HG03159 (cell line): ENCODE results near the gene U2AF1L4.
A peak's percentile ranks its signal among the peaks of the same experiment; 100 is the strongest.
"Not testable (repeated sequence)": the region's sequence is repeated elsewhere in the genome, so short reads cannot be mapped to it uniquely, and the experiment has no call there.

Experiments used
- ATAC-seq: cut with Tn5 transposase; IDR thresholded peaks from one replicate; pipeline ENCODE4 v1.9.1; 2021; ENCODE audit warnings: mild to moderate bottlenecking, moderate library complexity; ENCODE audit not compliant: unreplicated experiment

The U2AF1L4 gene

DNA sequence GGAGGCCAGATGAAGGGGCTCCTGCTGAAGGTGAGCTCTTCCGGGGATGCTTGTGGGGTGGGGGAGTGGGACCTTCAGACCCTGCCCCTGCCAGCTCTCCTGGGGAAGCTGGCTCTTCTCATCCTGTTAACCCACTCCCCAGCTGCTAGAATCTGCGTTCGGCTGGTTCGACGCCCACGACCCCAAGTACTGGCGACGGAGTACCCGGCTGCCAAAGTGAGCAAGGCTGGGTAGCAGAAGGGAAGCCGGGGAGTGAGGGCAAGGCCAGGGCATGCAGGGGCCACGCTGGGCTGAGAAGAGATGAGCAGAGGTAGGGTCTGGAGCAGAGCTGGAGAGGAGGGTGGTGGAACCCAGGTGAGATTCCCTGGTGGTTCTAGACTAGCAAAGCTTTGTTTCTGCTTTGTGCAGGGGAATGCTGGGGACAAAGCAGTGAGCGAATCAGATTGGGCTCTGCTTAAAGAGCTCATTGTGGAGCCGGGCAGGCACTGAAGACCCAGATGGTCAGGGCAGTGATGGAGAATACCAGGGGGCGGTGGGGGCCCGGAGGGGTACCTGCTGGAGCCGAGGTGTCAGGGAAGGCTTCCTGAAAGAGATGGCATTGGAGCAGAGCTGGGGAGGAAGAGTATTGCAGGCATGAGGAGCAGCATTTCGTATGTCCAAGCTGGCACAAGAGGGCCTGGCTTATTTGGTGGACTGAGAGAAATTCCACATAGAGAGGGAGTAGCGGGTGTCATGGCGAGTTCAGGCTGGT, 17.1 kb downstream of the U2AF1L4 start:
- ATAC-seq: no peak

DNA sequence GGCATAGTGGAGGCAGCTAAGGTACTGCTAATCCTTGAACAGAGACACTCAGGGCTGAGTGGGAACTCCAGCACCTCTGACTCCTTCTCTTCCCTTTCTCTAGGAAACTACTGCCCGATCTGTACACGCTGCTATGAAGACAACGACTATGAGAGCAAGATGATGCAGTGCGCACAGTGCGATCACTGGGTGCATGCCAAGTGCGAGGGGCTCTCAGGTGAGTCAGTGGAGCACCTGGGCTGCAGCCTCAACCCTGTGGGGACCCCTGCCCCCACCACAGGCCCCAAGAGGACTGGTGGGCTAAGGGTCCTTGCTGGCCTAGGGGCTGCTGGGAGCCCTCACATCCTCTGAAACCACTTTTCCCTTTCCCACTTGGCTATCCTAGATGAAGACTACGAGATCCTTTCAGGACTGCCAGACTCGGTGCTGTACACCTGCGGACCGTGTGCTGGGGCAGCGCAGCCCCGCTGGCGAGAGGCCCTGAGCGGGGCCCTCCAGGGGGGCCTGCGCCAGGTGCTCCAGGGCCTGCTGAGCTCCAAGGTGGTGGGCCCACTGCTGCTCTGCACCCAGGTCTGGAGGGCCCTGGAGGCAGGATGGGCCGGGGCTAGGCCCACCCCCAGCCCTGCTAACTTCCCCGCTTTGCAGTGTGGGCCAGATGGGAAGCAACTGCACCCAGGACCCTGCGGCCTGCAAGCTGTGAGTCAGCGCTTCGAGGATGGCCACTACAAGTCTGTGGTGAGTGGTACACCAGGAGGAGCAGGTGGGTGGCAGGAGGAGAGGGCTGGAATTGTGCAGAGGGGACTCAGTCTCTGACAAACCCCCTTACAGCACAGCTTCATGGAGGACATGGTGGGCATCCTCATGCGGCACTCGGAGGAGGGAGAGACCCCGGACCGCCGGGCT, 17.9 kb downstream of the U2AF1L4 start:
- no peak for ATAC-seq

DNA sequence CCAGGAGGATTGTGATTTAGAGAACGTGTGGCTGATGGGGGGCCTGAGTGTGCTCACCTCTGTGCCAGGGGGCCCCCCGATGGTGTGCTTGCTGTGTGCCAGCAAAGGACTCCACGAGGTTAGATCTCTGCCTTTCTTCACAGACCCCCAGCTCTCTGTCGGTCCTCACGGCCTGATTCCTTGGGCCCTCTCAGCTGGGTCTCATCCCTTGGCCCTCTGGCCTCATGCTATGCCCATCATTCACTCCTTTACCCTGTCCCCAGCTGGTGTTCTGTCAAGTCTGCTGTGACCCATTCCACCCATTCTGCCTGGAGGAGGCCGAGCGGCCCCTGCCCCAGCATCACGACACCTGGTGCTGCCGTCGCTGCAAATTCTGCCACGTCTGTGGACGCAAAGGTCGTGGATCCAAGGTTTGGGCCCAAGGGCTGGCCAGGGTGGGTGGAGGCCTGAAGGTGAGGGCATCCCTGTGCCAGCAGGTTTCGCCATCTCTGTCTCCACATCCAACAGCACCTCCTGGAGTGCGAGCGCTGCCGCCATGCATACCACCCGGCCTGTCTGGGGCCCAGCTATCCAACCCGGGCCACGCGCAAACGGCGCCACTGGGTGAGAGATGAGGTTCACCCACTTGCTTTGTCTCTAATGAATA, 19.9 kb downstream of the U2AF1L4 start:
- no peak for ATAC-seq

DNA sequence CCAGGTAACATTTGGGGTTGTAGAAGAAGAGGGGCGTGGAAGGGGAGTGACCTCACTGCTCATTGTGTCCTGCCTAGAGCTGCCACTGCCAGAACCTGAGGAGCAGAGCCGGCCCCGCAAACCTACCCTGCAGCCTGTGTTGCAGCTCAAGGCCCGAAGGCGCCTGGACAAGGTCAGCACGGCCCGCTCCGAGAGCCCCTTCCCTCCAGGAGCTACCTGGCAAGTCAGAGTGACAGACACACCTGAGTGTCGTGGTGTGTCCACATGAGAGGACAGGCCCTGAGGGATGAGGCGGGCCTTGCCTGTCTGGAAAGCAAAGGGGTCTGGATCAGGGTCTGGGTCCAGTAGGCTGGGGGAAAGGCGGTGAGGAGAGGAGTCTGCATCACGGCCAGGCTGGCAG, 20.7 kb downstream of the U2AF1L4 start:
- no peak for ATAC-seq

DNA sequence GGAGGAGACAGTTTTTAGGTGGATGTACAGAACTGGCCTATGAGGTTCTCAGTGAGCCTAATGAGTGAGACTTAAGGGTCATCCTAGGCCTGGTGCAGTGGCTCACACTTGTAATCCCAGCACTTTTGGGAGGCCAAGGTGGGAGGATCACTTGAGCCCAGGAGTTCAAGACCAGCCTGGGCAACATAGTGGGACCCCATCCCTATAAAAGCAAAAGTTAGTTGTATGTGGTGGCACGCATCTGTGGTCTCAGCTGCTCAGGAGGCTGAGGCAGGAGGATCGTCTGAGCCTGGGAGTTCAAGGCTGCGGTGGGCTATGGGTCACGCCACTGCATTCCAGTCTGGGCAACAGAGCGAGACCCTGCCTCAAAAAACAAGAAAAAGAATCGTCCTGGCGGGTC, 21.1 kb downstream of the U2AF1L4 start:
- not testable (repeated sequence) for ATAC-seq

DNA sequence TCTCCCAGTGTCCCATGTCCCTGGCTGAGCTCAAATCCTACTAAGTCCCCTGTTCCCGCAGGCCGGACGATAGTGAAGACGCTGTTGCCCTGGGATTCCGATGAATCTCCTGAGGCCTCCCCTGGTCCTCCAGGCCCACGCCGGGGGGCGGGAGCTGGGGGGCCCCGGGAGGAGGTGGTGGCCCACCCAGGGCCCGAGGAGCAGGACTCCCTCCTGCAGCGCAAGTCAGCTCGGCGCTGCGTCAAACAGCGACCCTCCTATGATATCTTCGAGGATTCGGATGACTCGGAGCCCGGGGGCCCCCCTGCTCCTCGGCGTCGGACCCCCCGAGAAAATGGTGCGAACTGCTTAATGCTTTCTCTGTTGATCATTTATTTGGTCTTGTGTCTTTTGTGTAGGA, 21.5 kb downstream of the U2AF1L4 start:
- ATAC-seq: no peak

DNA sequence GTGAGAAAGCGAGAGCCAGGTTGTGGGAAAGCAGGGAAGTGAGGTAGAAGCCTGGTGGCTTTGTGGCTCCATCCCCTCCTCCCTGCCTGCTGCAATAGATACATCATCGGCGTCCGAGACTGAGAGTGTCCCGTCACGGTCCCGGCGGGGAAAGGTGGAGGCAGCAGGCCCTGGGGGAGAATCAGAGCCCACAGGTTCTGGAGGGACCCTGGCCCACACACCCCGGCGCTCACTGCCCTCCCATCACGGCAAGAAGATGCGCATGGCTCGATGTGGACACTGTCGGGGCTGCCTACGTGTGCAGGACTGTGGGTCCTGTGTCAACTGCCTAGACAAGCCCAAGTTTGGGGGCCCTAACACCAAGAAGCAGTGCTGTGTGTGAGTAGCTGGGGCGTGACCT, 22.3 kb downstream of the U2AF1L4 start:
- no peak for ATAC-seq

DNA sequence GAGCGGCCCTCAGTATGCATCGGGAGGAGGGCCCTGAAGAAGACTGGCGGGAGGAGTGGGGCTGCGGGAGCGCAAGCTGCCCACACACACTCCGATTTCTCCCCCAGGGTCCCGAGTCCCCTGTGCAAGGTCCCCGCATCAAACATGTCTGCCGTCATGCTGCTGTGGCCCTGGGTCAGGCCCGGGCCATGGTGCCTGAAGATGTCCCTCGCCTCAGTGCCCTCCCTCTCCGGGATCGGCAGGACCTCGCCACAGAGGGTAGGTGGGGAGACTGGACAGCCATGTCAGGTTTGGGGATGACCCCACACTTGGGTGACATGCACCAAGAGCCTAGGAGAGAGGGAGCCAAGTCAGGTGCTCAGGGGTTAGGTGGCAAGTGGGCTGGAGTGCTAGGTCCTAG, 22.8 kb downstream of the U2AF1L4 start:
- ATAC-seq: no peak

DNA sequence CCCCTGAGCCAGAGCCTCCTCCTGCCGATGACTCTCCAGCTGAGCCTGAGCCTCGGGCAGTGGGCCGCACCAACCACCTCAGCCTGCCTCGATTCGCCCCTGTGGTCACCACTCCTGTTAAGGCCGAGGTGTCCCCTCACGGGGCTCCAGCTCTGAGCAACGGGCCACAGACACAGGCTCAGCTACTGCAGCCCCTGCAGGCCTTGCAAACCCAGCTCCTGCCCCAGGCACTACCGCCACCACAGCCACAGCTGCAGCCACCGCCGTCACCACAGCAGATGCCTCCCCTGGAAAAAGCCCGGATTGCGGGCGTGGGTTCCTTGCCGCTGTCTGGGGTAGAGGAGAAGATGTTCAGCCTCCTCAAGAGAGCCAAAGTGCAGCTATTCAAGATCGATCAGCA, 23.8 kb downstream of the U2AF1L4 start:
- no peak for ATAC-seq

DNA sequence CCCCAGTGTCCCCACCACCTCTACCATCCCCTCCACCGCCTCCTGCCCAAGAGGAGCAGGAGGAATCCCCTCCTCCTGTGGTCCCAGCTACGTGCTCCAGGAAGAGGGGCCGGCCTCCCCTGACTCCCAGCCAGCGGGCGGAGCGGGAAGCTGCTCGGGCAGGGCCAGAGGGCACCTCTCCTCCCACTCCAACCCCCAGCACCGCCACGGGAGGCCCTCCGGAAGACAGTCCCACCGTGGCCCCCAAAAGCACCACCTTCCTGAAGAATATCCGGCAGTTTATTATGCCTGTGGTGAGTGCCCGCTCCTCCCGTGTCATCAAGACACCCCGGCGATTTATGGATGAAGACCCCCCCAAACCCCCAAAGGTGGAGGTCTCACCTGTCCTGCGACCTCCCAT, 24.6 kb downstream of the U2AF1L4 start:
- no peak for ATAC-seq

DNA sequence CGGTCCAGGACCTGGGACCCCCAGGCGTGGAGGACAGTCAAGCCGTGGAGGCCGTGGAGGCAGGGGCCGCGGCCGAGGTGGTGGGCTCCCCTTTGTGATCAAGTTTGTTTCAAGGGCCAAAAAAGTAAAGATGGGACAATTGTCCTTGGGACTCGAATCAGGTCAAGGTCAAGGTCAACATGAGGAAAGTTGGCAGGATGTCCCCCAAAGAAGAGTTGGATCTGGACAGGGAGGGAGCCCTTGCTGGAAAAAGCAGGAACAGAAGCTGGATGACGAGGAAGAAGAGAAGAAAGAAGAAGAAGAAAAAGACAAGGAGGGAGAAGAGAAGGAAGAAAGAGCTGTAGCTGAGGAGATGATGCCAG, 25.1 kb downstream of the U2AF1L4 start:
- ATAC-seq: no peak

DNA sequence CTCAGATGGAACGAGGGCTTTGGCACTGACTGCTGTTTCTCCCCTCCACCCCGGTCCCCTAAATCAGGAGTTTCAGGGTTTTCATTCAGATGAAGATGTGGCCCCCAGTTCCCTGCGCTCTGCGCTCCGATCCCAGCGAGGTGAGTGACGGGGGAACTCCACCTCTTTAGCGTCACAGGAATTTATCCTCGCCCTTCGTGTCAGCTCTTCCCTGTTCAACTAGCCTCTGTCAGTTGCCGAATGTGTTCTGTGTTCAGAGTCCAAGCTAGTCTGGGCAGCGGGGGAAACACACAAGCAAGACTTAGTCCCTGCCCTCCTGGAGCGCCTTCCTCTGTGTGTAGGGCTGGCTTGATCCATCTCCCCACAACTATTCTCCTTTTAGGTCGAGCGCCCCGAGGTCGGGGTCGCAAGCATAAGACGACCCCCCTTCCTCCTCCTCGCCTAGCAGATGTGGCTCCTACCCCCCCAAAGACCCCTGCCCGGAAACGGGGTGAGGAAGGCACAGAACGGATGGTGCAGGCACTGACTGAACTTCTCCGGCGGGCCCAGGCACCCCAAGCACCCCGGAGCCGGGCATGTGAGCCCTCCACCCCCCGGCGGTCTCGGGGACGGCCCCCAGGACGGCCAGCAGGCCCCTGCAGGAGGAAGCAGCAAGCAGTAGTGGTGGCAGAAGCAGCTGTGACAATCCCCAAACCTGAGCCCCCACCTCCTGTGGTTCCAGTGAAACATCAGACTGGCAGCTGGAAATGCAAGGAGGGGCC, 25.6 kb downstream of the U2AF1L4 start:
- no peak for ATAC-seq

DNA sequence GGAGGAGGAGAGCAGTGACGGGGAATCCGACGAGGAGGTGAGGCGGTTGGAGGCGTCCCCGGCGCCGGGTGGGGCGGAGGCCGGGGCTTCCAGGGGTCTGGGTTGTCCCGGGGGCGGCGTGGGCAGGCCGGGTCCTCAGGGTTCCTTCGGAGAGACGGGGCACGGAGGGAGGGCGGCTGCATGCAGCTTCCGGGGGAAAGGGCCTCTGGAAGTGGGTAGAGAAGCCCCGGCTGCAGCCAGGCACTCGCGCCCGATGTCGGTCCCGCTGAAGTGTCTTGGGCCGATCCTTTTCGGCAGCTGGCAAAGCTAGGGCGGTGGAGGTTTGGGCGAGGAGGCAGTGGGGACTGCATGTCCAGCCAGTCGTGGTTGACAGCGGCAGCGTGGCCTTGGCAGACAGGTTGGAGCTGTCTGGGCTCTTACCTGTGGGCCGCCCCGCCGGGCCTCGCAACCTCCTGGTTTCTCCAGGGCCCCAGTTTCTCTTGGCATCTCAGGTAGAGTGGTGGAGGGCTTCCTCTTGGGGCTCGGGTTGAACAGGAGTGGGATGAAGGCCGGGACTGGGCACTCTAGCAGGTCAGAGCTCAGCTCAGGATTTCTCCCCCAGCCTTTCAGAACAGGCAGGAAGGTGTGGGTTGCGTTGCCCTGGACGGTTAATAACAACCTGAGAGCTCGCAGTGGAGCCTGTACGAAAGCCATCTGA, 26.7 kb downstream of the U2AF1L4 start:
- ATAC-seq: peak; percentile 4

DNA sequence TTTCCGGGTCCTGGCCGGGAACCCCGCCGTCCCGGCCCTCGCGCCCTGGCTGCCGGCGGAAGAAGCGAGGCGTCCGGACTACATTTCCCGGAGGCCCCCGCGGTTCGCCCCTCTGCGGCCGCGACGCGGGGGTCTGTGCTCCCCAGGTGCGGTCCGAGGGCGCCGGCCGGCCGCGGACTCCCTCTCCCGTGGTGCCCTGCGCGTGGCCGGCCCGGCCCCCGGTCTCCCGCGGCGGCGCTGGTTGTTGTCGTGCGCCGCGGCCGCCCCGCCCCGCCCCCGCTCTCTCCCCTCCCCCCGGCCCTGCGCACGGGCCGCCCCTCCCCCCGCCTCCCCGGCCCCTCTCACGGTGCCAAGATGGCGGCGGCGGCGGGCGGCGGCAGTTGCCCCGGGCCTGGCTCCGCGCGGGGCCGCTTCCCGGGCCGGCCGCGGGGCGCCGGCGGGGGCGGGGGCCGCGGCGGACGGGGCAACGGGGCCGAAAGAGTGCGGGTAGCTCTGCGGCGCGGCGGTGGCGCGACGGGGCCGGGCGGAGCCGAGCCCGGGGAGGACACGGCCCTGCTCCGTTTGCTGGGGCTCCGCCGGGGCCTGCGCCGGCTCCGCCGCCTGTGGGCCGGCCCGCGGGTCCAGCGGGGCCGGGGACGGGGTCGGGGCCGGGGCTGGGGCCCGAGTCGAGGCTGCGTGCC, 27.4 kb downstream of the U2AF1L4 start, which contains the start of gene KMT2B:
TSS of gene KMT2B (plus strand) at position 339 of the 680 bp plus-strand sequence. CDS start at position 355, 16 bp downstream.
- no peak for ATAC-seq

DNA sequence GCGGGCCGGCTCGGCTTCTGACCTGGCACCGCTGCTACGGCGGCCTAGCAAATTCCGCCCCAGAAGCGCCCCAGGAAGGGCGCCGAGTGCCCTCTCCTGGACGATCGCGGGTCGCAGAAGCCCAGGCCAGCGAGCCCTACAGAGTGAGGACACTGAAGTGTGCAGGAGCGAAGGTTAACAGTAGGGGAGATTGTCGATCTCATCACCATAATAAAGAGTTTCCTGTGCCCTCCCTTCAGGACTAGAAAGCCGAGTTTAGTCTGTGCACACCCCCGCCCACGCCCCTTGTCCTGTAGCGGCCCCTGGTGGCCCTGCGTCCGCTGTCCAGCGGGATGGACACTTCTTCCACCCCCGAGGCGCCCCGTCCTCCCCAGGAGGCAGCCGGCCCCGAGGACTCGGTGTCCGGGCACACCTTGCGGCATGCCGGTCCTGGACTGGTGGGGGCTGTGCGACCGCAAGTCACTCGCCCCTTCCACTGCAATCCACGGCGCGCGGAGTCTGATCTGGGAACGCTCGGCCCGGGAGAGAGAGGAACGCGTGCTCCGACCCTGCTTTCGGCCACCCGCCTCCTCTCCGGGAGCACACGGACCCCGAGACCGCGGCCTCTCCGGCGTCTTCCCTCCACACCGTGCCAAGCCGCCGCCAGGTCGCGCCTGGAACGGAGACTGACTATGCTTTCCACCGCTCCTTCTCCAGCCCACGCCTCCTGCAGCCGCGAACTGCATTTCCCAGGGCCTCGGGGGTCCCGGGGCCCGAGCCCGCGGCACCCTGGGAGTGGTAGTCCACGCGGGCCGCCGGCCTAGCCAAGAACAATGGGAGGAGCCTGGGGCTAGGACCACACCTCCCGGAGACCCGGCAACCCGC, 28.2 kb downstream of the U2AF1L4 start:
- peak; percentile 55 for ATAC-seq

DNA sequence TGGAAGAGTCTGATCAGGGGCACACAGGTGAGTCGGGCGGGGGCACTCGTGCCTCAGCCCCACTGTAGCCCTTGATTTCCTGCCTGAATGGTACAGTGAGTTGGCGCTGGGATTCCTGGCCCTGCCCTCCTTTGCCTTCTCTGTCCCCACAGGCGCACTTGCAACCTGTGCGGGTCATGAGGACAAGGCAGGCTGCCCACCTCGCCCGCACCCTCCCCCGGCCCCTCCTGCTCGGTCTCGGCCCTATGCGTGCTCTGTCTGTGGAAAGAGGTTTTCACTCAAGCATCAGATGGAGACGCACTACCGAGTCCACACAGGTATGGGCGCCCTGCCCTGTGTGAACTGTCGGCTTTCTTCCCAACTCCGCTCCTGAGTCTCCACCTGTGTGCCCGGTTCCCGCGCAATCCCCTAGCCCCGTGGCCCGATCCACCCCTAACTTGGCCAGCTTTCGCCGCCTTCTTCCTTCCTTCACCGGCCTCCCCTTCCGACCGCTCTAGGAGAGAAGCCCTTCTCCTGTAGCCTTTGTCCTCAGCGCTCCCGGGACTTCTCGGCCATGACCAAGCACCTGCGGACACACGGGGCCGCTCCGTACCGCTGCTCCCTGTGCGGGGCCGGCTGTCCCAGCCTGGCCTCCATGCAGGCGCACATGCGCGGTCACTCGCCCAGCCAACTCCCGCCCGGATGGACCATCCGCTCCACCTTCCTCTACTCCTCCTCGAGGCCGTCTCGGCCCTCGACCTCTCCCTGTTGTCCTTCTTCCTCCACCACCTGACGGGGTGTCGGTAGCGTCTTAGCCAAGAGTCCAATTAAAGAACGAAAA, 29.0 kb downstream of the U2AF1L4 start:
- no peak for ATAC-seq

DNA sequence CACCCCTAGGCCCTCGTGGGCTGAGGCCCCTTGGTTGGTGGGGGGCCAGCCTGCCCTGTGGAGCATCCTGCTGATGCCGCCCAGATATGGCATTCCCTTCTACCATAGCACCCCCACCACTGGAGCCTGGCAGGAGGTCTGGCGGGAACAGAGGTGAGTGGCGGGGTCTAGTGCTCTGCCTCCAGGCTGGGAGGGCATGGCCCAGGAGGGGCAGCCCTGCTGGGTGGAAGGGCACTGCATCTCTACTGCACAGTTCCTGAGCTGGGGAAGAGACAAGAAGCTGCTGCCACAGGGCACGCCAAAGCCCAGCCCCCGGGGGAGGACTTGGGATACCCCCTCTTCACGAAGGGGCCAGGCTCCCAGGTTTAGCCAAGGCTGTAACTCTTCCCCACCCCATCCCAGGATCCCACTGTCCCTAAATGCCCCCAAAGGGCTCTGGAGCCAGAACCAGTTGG, 29.8 kb downstream of the U2AF1L4 start:
- ATAC-seq: no peak
